HepG2 (cell line): Measurements from ENCODE around the gene DOCK2. TPM values are rescaled to one million over a fixed set of nuclear protein-coding genes. Genes with fewer than 3 reads are reported as not detected.
"Not testable (repeated sequence)": the region's sequence is repeated elsewhere in the genome, so short reads cannot be mapped to it uniquely, and the experiment has no call there.

Source experiments
- ATAC-seq: fragments of 200-7000 bp; cut with Tn5 transposase; 3 replicates; pipeline ENCODE4 v1.9.1; 2020; ENCODE audit warnings: mild to moderate bottlenecking, moderate library complexity
- BruUV-seq: library from RNA; stranded (reverse); fragments of 400-500 nt; replicated peaks from 2 replicates; lab custom pipeline; 2021; lab: Mats Ljungman, UMichigan
- CTCF ChIA-PET: fragments of 300-600 bp; formaldehyde crosslinking; extraction: SDS; loops from one replicate; lab custom pipeline; 2021; ENCODE audit warnings: low total read pairs, inconsistent platforms, low intra/inter-chr PET ratio; lab: Yijun Ruan, JAX
- POLR2A ChIA-PET: fragments of 350-600 bp; sonication (Branson Sonifier 250); formaldehyde crosslinking; loops from one replicate; lab custom pipeline; 2020; ENCODE audit warnings: antibody characterized with exemption, inconsistent platforms; lab: Yijun Ruan, JAX
- DNase-seq: peaks from one replicate; pipeline ENCODE4 v3.0.0-alpha.2; 2015; ENCODE audit warnings: low spot score
- FAIRE-seq: peaks from 3 replicates; lab custom pipeline; 2011; peaks lifted over from hg19 to GRCh38; lab: Jason Lieb, UNC
- H2AFZ ChIP-seq: one replicate; pipeline ENCODE4 v1.6.1; 2011; ENCODE audit warnings: low read length, inconsistent platforms
- H3K27ac ChIP-seq: fragments of 300-600 bp; 3 replicates; pipeline ENCODE4 v1.8.0; 2011; ENCODE audit warnings: mixed run types, mild to moderate bottlenecking, mixed read lengths, low read length, inconsistent platforms; ENCODE audit not compliant: insufficient read depth; ENCODE audit errors: extremely low read length
- H3K27me3 ChIP-seq, 2 experiments: fragments of 200-600 bp in 1 of 2; 2 replicates in 1 of 2; 3 replicates in 1 of 2; pipeline versions ENCODE4 v1.6.0 to v1.8.0; 2011; ENCODE audit warnings: low read length in 2 of 2, mild to moderate bottlenecking in 2 of 2, moderate library complexity in 2 of 2, inconsistent platforms in 1 of 2; ENCODE audit not compliant: insufficient read depth in 2 of 2, control insufficient read depth in 1 of 2
- H3K36me3 ChIP-seq, 2 experiments: fragments of 200-600 bp in 1 of 2; replicated peaks in 1 of 2; 2 replicates in 1 of 2; 3 replicates in 1 of 2; pipeline versions ENCODE4 v1.5.1 to v1.8.0; 2011; ENCODE audit warnings: low read length in 2 of 2, inconsistent platforms in 1 of 2; ENCODE audit not compliant: insufficient read depth in 2 of 2, control insufficient read depth in 1 of 2
- H3K4me1 ChIP-seq: 2 replicates; pipeline ENCODE4 v1.5.1; 2012; ENCODE audit warnings: low read length, inconsistent platforms; ENCODE audit not compliant: insufficient read depth
- H3K4me2 ChIP-seq: 2 replicates; pipeline ENCODE4 v1.6.0; 2011; ENCODE audit warnings: low read depth, low read length, inconsistent platforms
- H3K4me3 ChIP-seq, 3 experiments: fragments of 200-600 bp in 1 of 3; sonication (generic), shearing (Covaris generic) in 1 of 3; replicated peaks in 1 of 3; 2 replicates each; pipeline ENCODE4 v1.5.1; 2011 to 2016; ENCODE audit warnings: low read length in 3 of 3, inconsistent platforms in 2 of 3, low read depth in 2 of 3, mild to moderate bottlenecking in 2 of 3, control low read depth in 1 of 3, mixed read lengths in 1 of 3; ENCODE audit not compliant: insufficient read depth in 1 of 3
- H3K79me2 ChIP-seq: one replicate; pipeline ENCODE4 v1.6.1; 2011; ENCODE audit warnings: low read length, inconsistent platforms; ENCODE audit not compliant: insufficient read depth
- H3K9ac ChIP-seq: 2 replicates; pipeline ENCODE4 v1.6.0; 2011; ENCODE audit warnings: mild to moderate bottlenecking, low read depth, low read length, inconsistent platforms; ENCODE audit not compliant: insufficient read depth
- H3K9me3 ChIP-seq: 2 replicates; pipeline ENCODE4 v1.5.1; 2012; ENCODE audit warnings: mild to moderate bottlenecking, low read length
- H4K20me1 ChIP-seq: 2 replicates; pipeline ENCODE4 v1.6.0; 2011; ENCODE audit warnings: inconsistent platforms, mild to moderate bottlenecking, low read length, moderate library complexity; ENCODE audit not compliant: insufficient read depth
- ARID2 ChIP-seq: sonication (generic); formaldehyde crosslinking; IDR thresholded peaks from 2 replicates; pipeline ENCODE4 v1.8.1; 2022; ENCODE audit warnings: mild to moderate bottlenecking, missing genetic modification reagents, borderline replicate concordance
- MBNL3 ChIP-seq: fragments of 250-450 bp; sonication (Bioruptor Pico); conservative IDR thresholded peaks from 2 replicates; pipeline ENCODE4 v1.8.0; 2022; ENCODE audit warnings: mild to moderate bottlenecking, inconsistent platforms
- RARA ChIP-seq: IDR thresholded peaks from 2 replicates; pipeline ENCODE4 v1.6.1; 2016; ENCODE audit warnings: missing genetic modification reagents, missing compliant biosample characterization
- SP140L ChIP-seq: sonication (generic); formaldehyde crosslinking; IDR thresholded peaks from 2 replicates; pipeline ENCODE4 v1.4.0; 2020; ENCODE audit warnings: missing genetic modification reagents, borderline replicate concordance
- TCF7 ChIP-seq: sonication (generic); IDR thresholded peaks from 2 replicates; pipeline ENCODE4 v1.6.1; 2016; ENCODE audit warnings: antibody characterized with exemption, low read depth
- TCF7L2 ChIP-seq: IDR thresholded peaks from 2 replicates; pipeline ENCODE4 v1.6.1; 2011; ENCODE audit warnings: mild to moderate bottlenecking, low read depth, low read length, moderate library complexity
- TRIM24 ChIP-seq: sonication (generic); formaldehyde crosslinking; IDR thresholded peaks from 2 replicates; pipeline ENCODE4 v1.8.0; 2022; ENCODE audit warnings: mild to moderate bottlenecking, missing genetic modification reagents
- YY1 ChIP-seq: IDR thresholded peaks from 2 replicates; pipeline ENCODE4 v1.6.1; 2011; ENCODE audit warnings: low read length, low read depth, moderate library complexity, mild to moderate bottlenecking; ENCODE audit not compliant: insufficient read depth, insufficient replicate concordance
- ZBTB10 ChIP-seq: sonication (generic); formaldehyde crosslinking; IDR thresholded peaks from 2 replicates; pipeline ENCODE4 v1.4.0; 2020; ENCODE audit warnings: missing genetic modification reagents, borderline replicate concordance
- ZNF749 ChIP-seq: sonication (generic); formaldehyde crosslinking; IDR thresholded peaks from 2 replicates; pipeline ENCODE4 v1.8.0; 2022; ENCODE audit warnings: mild to moderate bottlenecking, missing genetic modification reagents, moderate library complexity, borderline replicate concordance
- ZNF781 ChIP-seq: sonication (generic); formaldehyde crosslinking; IDR thresholded peaks from 2 replicates; pipeline ENCODE4 v1.5.1; 2020; ENCODE audit warnings: borderline replicate concordance, mild to moderate bottlenecking, missing genetic modification reagents; ENCODE audit errors: not compliant biosample characterization
- ZUFSP ChIP-seq: sonication (generic); formaldehyde crosslinking; IDR thresholded peaks from 2 replicates; pipeline ENCODE4 v1.9.0; 2021; ENCODE audit warnings: missing genetic modification reagents, mild to moderate bottlenecking, borderline replicate concordance
- WGBS: methylation state at CpG from one replicate; pipeline ENCODE4 v1.1.6; 2017; ENCODE audit warnings: low lambda C conversion rate; 5-methylcytosine and 5-hydroxymethylcytosine counted together
- in situ Hi-C: cut with HindIII; loops from 2 replicates; pipeline ENCODE4 v1.10.0; 2017; ENCODE audit warnings: low pct_unique_long_range_greater_than_20kb; ENCODE audit not compliant: extremely low pct_ligation_motif_present
- intact Hi-C: fragments of 100-400 bp; cut with micrococcal nuclease; formaldehyde crosslinking; loops from one replicate; pipeline ENCODE4 v1.10.0; 2022; ENCODE audit not compliant: unreplicated experiment
- polyA plus RNA-seq, 8 experiments: library from polyadenylated mRNA; depleted of rRNA in 3 of 8; stranded (reverse) in 7 of 8; unstranded in 1 of 8; fragments of >200 nt; fragmentation: Illumina TruSeq in 4 of 8; extraction: Trizol in 4 of 8; gene quantifications; 2 replicates each; pipeline versions ENCODE4 v1.2.1 to v1.2.3, GENCODE V29; 2011 to 2016; ENCODE audit warnings: low read depth in 4 of 8, missing spikeins in 1 of 8, mixed read lengths in 1 of 8; ENCODE audit not compliant: insufficient read depth in 1 of 8
- total RNA-seq, 5 experiments: library from RNA; depleted of rRNA; stranded (reverse); fragments of >200 nt; fragmentation: Illumina TruSeq; extraction: Trizol; gene quantifications; 2 replicates each; pipeline ENCODE4 v1.2.3, GENCODE V29; 2016; ENCODE audit warnings: low read depth in 1 of 5

The DOCK2 gene
- total and polyA plus RNA-seq, 2 of the 13 experiments (the other 11 are each of a cell fraction or from before 2014, with no cell fraction given) = not detected

- Histone ChIP-seq H4K20me1 (no peaks in the 10 kb centered on the region), H3K27me3 (no peaks in the 10 kb centered on the region), H3K9ac (no peak overlapping the region), H3K36me3 (no peaks in the 10 kb centered on the region), H3K4me1 (no peaks in the 10 kb centered on the region), H3K4me3 (no peak overlapping the region), H2AFZ (no peak overlapping the region), H3K27ac (no peak overlapping the region), H3K4me2 (no peak overlapping the region), H3K9me3 (no peaks in the 10 kb centered on the region), H3K79me2 (no peaks in the 10 kb centered on the region)
- no TSS peak for BruUV-seq
- no peak for ATAC-seq
- WGBS = 29% methylated on average over 2 of the region's 2 CpGs
- POLR2A ChIA-PET = no interaction called here
- intact Hi-C loops = no loop called here
- CTCF ChIA-PET = no interaction called here
- no peak for TF ChIP-seq TCF7L2
- TF ChIP-seq ZUFSP (CRISPR knock-in tag) = no peak
- TF ChIP-seq RARA (CRISPR knock-in tag) = no peak
- TF ChIP-seq ZNF749 (CRISPR knock-in tag) = no peak
- no peak for TF ChIP-seq ZBTB10 (CRISPR knock-in tag)
- no peak for TF ChIP-seq SP140L (CRISPR knock-in tag)
- no peak for TF ChIP-seq MBNL3 (CRISPR knock-in tag)
- TF ChIP-seq YY1 = no peak
- TF ChIP-seq ARID2 (CRISPR knock-in tag) = no peak
- TF ChIP-seq TRIM24 (CRISPR knock-in tag) = no peak
- TF ChIP-seq TCF7 = no peak
- TF ChIP-seq ZNF781 (CRISPR knock-in tag) = no peak
- no peak for DNase-seq
- in situ Hi-C loops = no loop called here
- FAIRE-seq = no peak
Observed at GRCh38 chr5:169950333-169950732, 313.3 kb downstream of the DOCK2 start.

GRCh38 chr5:169953196-169953595 is 316.1 kb downstream of the DOCK2 start:
- H3K27ac ChIP-seq, H3K27me3 ChIP-seq, H3K79me2 ChIP-seq, CTCF ChIA-PET, ATAC-seq, H3K4me3 ChIP-seq, H3K4me2 ChIP-seq, H3K9me3 ChIP-seq, H4K20me1 ChIP-seq, BruUV-seq, intact Hi-C loops, FAIRE-seq, H3K36me3 ChIP-seq, in situ Hi-C loops, H2AFZ ChIP-seq, POLR2A ChIA-PET, DNase-seq, H3K4me1 ChIP-seq, H3K9ac ChIP-seq: not testable (repeated sequence)
- whole genome bisulfite sequencing = 18% methylated on average over 4 of the region's 4 CpGs
